Lower lobe of right lung (tissue), 2 donors: ENCODE results near the gene ARID3A. TPM values are rescaled to one million over a fixed set of nuclear protein-coding genes. Genes with fewer than 3 reads are reported as not detected.

Source experiments
- ATAC-seq, 2 donors: fragments of 200-7000 bp; cut with Tn5 transposase; one replicate each; pipeline ENCODE4 v1.9.1; 2020 to 2022; ENCODE audit warnings: mild to moderate bottlenecking in 2 of 2, moderate library complexity in 2 of 2
- DNase-seq: peaks from one replicate; pipeline ENCODE4 v3.0.0-alpha.2; 2020
- H3K27ac ChIP-seq: fragments of 200-600 bp; one replicate; pipeline ENCODE4 v1.8.0; 2022
- H3K27me3 ChIP-seq: fragments of 200-600 bp; one replicate; pipeline ENCODE4 v1.8.0; 2022; ENCODE audit warnings: low read depth
- H3K36me3 ChIP-seq: fragments of 200-600 bp; one replicate; pipeline ENCODE4 v1.8.0; 2022; ENCODE audit warnings: mild to moderate bottlenecking
- H3K4me1 ChIP-seq: fragments of 200-600 bp; one replicate; pipeline ENCODE4 v1.8.0; 2022
- H3K4me3 ChIP-seq: fragments of 200-600 bp; one replicate; pipeline ENCODE4 v1.8.0; 2022; ENCODE audit warnings: mild to moderate bottlenecking
- H3K9me3 ChIP-seq: fragments of 200-600 bp; one replicate; pipeline ENCODE4 v1.8.0; 2022
- intact Hi-C: fragments of 100-400 bp; cut with DNase I; formaldehyde crosslinking; loops from one replicate; pipeline ENCODE4 v1.11.0; 2022
- total RNA-seq: library from RNA; stranded (reverse); fragmentation: NEBNext Ultra II Directional; extraction: Animal tissue kit (Norgen Biotek cat#: 25700); gene quantifications from one replicate; pipeline ENCODE4 v1.2.1, GENCODE V29; 2021
- TF ChIP-seq, protein P1 (sequence below): fragments of 200-600 bp; IDR thresholded peaks from one replicate; pipeline ENCODE4 v1.8.0; 2022; ENCODE audit warnings: antibody characterized with exemption, mild to moderate bottlenecking
- donor health status: DM: no; HTN: yes; CAD: no; lungs with severe emphysema.

Gene ARID3A
- total RNA-seq, 1 donor from 2014 or later: 16.9 TPM

DNA sequence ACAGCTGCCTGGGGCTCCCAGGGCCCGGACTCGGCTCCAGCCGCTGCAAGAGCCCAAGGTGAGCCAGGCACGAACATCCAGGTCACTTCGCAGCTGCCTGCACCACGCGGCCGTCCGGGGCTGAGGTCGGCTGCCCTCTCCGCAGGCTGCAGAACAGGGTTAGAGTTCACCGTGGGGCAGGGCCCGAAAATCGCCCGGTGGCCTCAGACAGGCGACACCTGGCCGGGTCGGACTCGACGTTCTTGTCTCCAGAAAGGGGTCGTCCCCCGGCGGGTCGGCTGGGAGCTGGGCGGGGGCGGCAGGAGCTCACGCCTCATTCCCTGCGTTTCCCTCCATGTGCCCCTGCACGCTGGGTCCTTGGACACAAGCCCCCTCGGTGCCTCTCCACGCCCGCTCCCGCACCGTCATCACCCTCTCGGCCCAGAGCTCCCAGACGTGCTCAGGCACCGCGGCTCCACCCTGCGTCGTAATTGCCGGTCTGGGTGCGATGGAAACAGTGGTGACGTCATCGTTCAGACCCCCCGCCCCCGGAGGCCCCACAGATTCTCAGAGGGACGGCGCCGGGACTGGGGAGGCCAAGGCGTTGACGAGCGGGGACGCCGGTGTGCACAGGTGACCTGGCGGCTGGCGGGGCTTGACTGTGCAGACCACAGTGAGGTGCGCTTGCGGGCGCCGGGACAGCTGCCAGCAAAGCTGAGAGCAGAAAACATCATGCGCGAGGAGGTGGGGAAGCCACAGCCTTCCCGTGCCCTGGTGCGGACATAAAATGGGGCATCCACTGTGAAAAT lies 70.4 kb downstream of the ARID3A start:
- DNase-seq (no peak), ATAC-seq (peak; percentile 34 to 38)
- H3K36me3 ChIP-seq: peaks cover 18% of the 10 kb centered on the region
- no peaks in the 10 kb centered on the region for H3K9me3 ChIP-seq
- intact Hi-C loops: no loop called here
- H3K4me3 ChIP-seq: peak overlapping the region; percentile 6
- H3K27me3 ChIP-seq: peaks cover 62% of the 10 kb centered on the region
- H3K4me1 ChIP-seq: peaks cover 20% of the 10 kb centered on the region
- H3K27ac ChIP-seq: no peak overlapping the region
- TF ChIP-seq, protein P1, sequence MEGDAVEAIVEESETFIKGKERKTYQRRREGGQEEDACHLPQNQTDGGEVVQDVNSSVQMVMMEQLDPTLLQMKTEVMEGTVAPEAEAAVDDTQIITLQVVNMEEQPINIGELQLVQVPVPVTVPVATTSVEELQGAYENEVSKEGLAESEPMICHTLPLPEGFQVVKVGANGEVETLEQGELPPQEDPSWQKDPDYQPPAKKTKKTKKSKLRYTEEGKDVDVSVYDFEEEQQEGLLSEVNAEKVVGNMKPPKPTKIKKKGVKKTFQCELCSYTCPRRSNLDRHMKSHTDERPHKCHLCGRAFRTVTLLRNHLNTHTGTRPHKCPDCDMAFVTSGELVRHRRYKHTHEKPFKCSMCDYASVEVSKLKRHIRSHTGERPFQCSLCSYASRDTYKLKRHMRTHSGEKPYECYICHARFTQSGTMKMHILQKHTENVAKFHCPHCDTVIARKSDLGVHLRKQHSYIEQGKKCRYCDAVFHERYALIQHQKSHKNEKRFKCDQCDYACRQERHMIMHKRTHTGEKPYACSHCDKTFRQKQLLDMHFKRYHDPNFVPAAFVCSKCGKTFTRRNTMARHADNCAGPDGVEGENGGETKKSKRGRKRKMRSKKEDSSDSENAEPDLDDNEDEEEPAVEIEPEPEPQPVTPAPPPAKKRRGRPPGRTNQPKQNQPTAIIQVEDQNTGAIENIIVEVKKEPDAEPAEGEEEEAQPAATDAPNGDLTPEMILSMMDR: no peak

- peaks cover 26% of the 10 kb centered on the region for H3K4me1 ChIP-seq
- peaks cover 9% of the 10 kb centered on the region for H3K36me3 ChIP-seq
- ATAC-seq (no peak), DNase-seq (no peak)
- intact Hi-C loops: no loop called here
- no peaks in the 10 kb centered on the region for H3K9me3 ChIP-seq
- no peak overlapping the region for H3K27ac ChIP-seq
- TF ChIP-seq, protein P1: no peak
- H3K4me3 ChIP-seq: no peak overlapping the region
- peaks cover 76% of the 10 kb centered on the region for H3K27me3 ChIP-seq
Observed at GRCh38 chr19:998064-998463, 72.2 kb downstream of the ARID3A start.

GRCh38 chr19:999379-999719 lies 73.5 kb downstream of the ARID3A start:
- Histone ChIP-seq H3K27me3 (peaks cover 82% of the 10 kb centered on the region), H3K36me3 (peaks cover 2% of the 10 kb centered on the region), H3K9me3 (no peaks in the 10 kb centered on the region), H3K4me3 (no peak overlapping the region), H3K4me1 (peaks cover 26% of the 10 kb centered on the region), H3K27ac (no peak overlapping the region)
- DNase-seq (no peak), ATAC-seq (no peak)
- TF ChIP-seq, protein P1: no peak
- intact Hi-C loops: no loop called here

DNA sequence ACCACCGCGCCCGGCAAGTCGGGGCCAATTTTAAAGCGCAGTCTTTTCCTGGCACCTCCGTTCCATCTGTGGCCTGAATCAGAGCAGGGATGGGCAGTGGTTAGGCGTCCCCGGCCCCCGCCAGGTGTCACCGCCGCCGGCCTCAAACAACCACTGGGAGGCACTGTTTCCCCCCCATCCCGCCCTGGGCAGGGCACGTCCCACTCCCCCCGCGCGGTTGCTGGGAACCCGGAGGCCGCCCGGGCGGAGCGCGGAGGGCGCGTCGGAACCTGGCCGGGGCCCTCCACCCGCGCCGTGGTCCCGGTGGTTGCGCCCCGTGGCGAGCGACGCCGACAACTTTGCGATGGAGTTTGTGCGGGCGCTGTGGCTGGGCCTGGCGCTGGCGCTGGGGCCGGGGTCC lies 74.3 kb downstream of the ARID3A start, which contains the start of gene GRIN3B:
Gene GRIN3B, plus strand, starts transcription at position 325 of the 400 bp plus-strand sequence. Its CDS starts 19 bp downstream, at position 344.
- intact Hi-C loops: no loop called here
- peaks cover 78% of the 10 kb centered on the region for H3K27me3 ChIP-seq
- peak; percentile 32 to 35 for ATAC-seq

GRCh38 chr19:1000591-1001537 lies 75.0 kb downstream of the ARID3A start:
- intact Hi-C loops: no loop called here
- TF ChIP-seq, protein P1: no peak
- H3K36me3 ChIP-seq: no peaks in the 10 kb centered on the region
- peaks cover 71% of the 10 kb centered on the region for H3K27me3 ChIP-seq
- no peak overlapping the region for H3K27ac ChIP-seq
- no peaks in the 10 kb centered on the region for H3K9me3 ChIP-seq
- H3K4me3 ChIP-seq: peak overlapping the region; percentile 11
- no peak for DNase-seq
- no peak for ATAC-seq
- peaks cover 21% of the 10 kb centered on the region for H3K4me1 ChIP-seq

More for the DNA sequence above, 74.3 kb downstream of the ARID3A start, which contains the start of gene GRIN3B:
- Histone ChIP-seq H3K4me3 (peak within 1 kb of the TSS; percentile 27), H3K27ac (no peak within 1 kb of the TSS), H3K36me3 (no peaks in the 10 kb centered on the region), H3K4me1 (peaks cover 26% of the 10 kb centered on the region), H3K9me3 (no peaks in the 10 kb centered on the region)
- DNase-seq: peak; percentile 76
- TF ChIP-seq, protein P1: peak; percentile 51
